ENCODE results near the gene C17orf67.

C17orf67 gene

GRCh38 chr17:56832446-56832845 is 1.3 kb downstream of the C17orf67 start:
- no peak for DNase-seq

DNA sequence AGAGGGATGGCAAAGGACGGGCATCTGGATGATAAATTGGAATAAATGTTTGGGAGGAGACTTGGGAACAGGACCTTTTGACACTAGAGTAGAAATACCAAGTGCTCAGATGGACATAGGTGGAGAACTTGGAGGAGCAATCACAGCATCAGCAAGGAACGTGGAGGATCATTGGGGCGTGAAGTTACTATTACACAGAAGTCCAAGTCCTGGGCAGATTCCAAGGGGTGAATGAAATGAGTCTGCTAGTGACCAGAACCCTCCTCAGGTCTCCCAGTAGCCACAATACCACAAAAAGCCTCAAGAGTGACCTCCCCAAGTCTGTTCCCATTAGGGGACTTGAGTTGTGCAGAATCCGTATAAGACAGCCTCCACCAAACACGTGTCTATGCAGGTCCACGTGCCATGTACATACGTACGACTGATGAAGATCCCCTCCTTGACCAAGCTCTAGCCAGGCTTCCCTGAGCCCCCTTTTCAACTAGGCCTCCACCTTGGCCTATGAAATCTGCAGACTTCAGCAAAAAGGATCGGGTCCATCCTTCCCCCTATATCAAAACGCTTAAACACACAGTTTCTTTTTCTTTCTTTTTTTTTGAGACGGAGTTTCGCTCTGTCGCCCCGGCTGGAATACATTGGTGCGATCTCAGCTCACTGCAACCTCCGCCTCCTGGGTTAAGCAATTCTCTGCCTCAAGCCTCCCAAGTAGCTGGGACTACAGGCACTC is 2.2 kb downstream of the C17orf67 start:
- DNase-seq, result no peak

DNA sequence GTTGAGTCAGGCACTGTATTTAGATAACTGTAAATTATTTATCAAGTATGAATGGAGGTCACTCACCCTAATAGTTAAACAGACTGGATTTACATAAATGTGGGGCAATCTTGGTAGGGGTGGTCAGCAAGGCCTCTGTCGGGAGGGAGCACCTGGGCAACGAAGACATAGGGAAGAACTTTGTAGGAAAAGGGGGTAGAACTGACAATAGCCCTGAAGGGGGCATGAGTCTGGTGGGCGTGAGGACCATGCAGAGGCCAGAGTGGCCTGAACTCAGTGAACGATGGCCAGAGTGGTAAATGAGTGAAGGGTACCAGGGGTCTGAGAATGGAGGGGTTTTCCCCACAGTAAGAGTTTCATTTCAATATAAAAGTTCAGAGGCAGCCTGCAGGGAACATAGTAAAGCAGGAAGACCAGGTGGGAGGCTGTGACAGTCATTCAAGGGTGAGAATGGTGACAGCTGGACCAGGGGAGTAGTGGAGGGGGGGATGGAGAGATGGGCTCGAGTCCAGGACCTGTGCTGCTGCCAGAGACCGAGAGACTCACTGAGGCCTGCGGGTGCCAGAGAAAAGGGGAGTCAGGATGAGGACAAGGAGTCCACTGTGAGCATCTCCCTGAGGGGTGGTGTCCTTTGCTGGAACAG is 2.9 kb downstream of the C17orf67 start:
- DNase-seq, result no peak

DNA sequence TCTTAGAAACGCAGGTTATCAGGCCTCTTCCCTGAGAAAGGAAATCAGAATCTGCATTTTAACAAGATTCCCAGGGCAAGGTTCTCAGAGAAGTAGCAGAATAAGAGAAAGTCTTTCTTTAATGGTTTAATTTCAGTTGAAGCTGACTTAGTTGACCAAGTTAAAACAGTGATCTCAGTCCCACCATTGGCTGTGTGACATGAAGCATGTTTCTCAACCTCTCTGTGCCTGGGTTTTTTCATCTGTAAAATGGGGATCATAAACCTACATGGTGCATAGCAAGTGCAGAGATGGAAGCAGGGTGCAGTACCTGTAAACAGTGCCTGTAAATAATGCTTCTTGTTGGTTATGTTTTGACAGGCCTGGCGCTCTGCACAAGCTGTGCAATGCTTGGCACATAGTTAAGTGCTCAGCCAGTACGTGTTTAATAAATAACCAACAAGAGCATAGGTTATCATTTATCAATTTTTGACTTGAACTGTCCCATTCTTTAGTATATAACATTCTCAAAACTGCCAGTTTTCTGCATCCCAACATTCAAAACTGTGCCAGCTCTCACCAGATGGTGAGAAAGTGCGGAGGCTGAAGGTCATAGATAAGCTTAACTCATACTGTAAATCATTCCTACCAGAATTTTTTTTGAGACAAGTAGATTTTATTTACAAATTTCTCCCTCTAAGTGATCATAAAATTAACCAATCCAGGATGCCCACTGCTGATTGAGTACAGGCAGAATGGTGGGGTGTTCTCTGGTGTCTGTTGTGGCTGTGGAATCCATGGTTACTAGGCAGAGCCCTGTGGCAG is 6.9 kb downstream of the C17orf67 start:
- DNase-seq, result no peak

DNA sequence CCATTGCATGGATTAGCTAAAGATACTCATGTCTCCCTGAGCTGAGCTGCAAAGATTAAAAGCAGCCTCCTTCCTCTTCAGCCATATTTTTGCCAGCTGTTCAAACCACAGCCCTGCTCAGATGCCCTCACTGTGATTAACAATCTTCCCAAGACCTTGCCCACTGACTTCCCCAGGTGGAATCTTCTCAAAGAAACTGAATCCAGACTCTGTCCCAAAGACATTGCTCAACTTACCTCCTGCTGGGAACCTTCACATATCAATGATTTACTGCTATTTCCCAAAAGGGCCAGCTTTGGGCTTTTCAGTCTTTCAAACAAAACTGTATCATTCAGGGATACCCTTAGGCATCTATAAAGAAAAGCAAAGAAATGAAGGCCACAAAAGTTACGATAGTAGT is 9.2 kb downstream of the C17orf67 start:
- DNase-seq, result no peak

- no peak for DNase-seq
Observed at GRCh38 chr17:56823848-56824247, 9.9 kb downstream of the C17orf67 start.

DNA sequence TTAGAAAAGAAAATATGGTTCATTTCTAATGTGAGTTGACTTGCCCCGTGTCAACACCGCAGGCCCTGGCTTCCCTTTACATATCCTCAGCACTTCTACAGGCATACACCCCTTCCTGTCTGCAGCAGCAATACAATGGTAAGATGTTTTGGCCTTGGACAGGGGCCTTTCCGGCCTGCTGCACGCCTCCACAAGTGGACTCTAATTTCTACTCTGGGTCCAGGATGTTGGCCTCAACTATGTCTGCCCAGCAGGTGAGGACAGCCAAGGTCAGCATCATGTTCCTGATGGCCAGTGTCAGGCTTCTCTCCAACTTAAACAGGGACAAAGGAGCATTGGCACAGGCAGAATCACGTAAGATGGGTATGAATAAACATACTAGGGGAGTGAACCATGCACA is 11.0 kb downstream of the C17orf67 start:
- no peak for DNase-seq

GRCh38 chr17:56821847-56822534 is 11.7 kb downstream of the C17orf67 start:
- no peak for DNase-seq

DNA sequence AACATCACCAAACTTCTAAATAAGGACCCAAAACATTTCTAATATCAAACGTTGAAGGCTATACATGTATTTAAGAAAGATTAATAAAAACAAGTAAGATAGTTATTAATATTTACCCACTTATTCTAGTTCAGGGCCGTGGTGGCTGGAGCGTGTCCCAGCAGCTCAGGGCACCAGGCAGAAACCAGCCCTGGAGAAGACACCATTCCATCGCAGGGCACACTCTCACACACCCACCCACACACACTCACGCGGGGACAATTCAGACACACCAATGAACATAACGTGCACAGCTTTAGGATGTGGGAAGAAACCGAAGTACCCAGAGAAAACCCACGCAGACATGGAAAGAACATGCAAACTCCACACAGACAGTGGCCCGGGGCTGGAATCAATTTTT is 13.5 kb downstream of the C17orf67 start:
- no peak for DNase-seq

DNA sequence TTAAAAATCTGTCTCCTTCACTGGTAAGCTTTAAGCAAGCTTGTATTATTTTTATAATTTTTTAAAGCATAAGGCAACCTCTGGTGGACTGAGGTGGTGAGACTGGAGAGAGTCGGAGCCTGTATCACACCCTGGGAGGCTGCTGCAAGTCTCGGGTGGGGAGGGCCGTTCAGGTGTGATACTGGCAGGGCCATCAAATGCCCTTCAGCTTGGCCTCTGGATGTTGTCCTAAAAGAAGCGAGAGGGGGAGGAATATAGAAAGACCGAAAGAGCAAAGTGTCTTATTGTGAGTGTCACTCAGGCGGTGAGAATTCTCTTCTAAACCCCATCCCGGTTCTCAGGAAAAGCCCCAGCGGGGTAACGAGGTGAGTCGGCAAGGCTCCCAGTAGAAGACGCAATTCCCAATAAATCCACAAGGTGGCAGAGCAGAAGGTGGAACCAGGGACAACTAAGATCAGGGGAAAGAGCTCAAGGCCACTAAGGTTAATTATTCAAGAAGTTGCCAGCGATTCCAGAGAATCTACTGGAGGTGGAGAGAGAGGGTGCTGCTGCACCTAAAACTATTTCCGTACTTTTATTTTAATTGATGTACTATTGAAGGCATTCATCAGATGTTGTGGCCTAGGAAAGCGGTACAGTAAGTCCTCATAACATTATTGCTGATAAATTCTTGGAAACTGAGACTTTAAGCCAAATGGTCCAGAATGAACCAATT is 14.1 kb downstream of the C17orf67 start:
- peak; percentile 49 for DNase-seq

DNA sequence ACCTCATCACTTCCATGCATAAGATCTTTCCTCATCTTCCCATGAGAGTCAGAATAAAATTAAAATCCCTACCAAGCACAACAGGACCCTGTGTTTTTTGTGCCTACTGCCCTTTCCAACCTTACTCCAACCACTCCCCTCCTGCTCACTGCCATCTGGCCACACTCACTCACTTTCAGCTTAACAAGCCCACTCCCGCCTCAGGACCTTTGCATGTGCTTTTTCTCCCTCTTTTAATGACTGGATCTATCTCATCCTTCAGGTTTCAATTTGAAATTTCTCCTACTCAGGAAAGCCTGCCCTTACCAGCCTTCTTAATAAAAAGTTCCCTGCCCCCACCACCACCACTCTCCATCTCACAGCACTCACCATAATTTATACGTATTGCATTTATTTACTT is 14.7 kb downstream of the C17orf67 start:
- no peak for DNase-seq

- DNase-seq, result no peak
Observed at GRCh38 chr17:56817066-56817465, 16.7 kb downstream of the C17orf67 start.

GRCh38 chr17:56815711-56816110 is 18.0 kb downstream of the C17orf67 start:
- DNase-seq, result no peak

GRCh38 chr17:56812901-56813388 is 20.8 kb downstream of the C17orf67 start:
- DNase-seq, result no peak

DNA sequence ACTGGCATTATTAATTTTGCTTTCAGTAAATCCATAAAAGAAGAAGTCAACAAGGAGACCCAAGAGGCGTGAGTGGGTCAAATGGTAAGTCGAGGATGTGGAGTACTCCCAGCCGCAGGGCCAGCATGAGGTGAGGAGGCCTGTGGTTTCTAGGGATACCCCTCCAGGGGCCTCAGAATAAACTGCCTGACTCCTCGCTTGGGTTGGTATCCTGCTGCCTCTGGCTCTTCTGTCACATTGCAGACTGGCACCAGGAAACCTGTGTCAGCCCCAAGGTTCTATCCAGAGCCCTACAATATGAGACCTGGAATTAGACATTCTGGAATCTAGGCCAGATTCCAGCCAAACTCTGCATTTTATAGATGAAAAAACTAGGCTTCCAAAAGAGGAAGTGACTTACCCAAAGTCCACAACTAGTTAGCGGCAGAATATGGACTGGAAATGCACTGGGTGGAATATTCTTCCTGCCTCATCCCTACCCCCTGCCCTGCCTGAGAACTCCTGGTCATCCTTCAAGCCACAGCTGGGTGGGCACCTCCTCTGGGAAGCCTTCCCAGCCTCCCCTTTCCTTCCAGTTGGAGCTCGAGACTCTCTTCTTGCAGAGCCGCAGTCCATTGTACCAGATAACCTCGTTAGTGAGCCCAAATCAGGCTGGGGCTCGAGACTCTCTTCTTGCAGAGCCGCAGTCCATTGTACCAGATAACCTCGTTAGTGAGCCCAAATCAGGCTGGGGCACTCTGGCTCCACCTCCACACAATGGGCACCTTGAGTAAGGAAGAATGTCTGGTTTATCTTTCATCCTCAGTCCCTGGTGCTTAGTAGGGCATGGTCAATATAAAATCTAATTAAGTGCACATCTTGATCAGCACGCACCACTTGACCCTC is 22.6 kb downstream of the C17orf67 start:
- no peak for DNase-seq

DNA sequence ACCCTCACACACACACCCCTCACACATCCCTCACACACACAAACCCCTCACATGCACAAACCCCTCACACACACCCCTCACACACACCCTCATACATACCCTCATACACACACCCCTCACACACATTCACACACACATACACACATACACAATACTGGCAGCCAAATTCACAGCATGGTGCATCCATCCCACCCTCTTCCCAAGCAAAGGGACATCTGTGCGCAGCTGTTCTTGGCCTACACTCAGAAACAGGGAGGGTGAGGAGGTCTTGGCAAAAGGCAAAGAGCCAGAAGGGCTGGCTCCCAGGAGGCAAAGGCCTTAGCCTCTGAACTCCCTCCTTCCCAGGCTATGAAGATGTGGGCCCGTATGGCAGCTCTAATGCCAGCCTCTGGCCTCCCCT is 23.4 kb downstream of the C17orf67 start:
- no peak for DNase-seq

DNA sequence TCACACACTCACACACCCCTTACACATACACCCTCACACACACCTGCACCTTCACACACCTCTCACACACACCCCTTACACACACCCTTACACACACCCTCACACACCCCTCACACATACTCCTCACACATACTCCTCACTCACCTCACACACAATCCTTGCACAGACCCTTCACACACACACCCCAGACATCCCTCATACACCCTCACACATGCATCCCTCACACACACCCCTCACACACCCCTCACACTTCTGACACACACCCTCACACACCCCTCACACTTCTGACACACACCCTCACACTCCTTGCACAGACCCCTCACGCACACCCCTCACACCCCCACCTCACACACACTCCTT is 23.9 kb downstream of the C17orf67 start:
- DNase-seq, result no peak

DNA sequence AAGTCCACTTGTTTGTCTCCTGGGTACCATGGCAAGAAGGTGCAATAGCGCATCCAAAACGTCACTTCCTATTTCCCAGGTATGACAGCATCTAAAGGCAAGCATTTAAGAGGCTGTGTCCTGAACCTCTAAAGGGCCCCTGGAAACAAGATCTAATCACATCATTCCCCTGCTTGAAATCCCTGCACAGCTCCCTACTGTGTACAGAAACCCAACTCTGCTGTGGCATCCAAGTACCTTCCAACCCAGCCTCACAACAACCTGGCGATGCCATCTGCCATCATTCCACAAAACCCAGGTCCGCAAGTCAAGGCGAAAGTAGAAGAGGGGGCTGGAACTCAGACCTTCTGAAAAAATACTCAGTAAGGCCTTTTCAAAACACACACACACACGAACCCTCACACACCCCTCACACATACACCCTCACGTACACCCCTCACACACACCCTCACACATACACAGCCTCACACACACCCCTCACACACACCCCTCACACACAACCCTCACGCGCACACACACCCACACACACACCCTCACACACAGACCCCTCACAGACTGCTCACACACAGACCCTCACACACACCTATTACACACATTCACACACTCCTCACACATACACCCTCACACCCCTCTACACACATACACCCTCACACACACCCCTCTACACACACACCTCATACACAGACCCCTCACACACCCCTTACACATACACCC is 24.5 kb downstream of the C17orf67 start:
- DNase-seq, result no peak

- DNase-seq, result no peak
Observed at GRCh38 chr17:56808503-56808902, 25.2 kb downstream of the C17orf67 start.

- DNase-seq, result no peak
Observed at GRCh38 chr17:56807723-56808122, 26.0 kb downstream of the C17orf67 start.

- DNase-seq, result no peak
Observed at GRCh38 chr17:56806949-56807348, 26.8 kb downstream of the C17orf67 start.

All from stimulated activated naive CD4-positive, alpha-beta T cell treated with Interleukin-2 at 50 U/mL for 16 hours (primary cell).